Urinary bladder (tissue), 4 donors: ENCODE measurements around the gene CFAP410. TPM values are rescaled to one million over a fixed set of nuclear protein-coding genes. Genes with fewer than 3 reads are reported as not detected.
A peak's percentile ranks its signal among the peaks of the same experiment; 100 is the strongest.
"Not testable (repeated sequence)": the region's sequence is repeated elsewhere in the genome, so short reads cannot be mapped to it uniquely, and the experiment has no call there.

ENCODE experiments used
- DNase-seq: peaks from one replicate; pipeline ENCODE4 v3.0.0-alpha.2; 2015; ENCODE audit errors: extremely low spot score
- H3K27ac ChIP-seq: one replicate; pipeline ENCODE4 v1.5.1; 2013; ENCODE audit warnings: low read depth, mild to moderate bottlenecking, moderate library complexity
- H3K36me3 ChIP-seq: one replicate; pipeline ENCODE4 v1.6.1; 2013; ENCODE audit warnings: mild to moderate bottlenecking, moderate library complexity; ENCODE audit not compliant: insufficient read depth
- H3K4me1 ChIP-seq: one replicate; pipeline ENCODE4 v1.6.1; 2013; ENCODE audit warnings: mild to moderate bottlenecking, moderate library complexity; ENCODE audit not compliant: insufficient read depth
- H3K4me3 ChIP-seq: one replicate; pipeline ENCODE4 v1.5.1; 2013; ENCODE audit warnings: low read depth, low read length
- WGBS: extraction: QIAGEN DNeasy Blood & Tissue Kit; methylation state at CpG from one replicate; pipeline ENCODE4 v1.1.7; 2013; 5-methylcytosine and 5-hydroxymethylcytosine counted together
- polyA plus RNA-seq: library from polyadenylated mRNA; stranded (reverse); fragments of 200-250 nt; gene quantifications from one replicate; pipeline ENCODE4 v1.2.3, GENCODE V29; 2013
- total RNA-seq: library from RNA; depleted of rRNA; stranded (reverse); fragments of >200 nt; gene quantifications from one replicate; pipeline ENCODE4 v1.2.3, GENCODE V29; 2014
- donor health status: healthy with polysubstance abuse.
- donor health status: healthy.

CFAP410 gene
- total and polyA plus RNA-seq, 2 donors = 10.1 to 43.7 TPM

DNA sequence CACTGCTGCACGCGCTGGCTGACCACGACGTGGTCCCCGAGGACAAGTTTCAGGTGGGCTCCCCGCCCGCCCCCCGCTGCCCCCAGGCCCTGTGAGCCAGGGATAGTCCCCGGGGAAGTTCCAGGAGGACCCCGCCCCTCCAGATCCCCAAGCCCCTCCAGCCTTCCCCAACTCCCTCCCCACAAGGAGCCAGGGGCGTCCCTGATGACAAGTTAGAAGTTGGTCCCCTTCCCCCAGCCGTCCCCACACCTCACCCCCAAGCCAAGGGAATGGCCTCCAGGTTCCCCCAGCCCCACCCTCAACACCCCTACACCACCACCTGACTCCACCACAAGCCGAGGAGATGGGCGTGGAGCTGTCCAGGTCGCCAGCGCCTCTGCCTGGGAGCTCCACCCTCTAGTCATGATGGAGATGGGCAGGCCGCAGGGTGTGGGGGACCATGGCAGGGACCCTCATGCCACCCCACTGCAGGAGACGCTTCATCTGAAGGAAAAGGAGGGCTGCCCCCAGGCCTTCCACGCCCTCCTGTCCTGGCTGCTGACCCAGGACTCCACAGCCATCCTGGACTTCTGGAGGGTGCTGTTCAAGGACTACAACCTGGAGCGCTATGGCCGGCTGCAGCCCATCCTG lies 53.0 kb downstream of the CFAP410 start:
- Histone ChIP-seq H3K36me3 (no peaks in the 10 kb centered on the region), H3K27ac (no peak overlapping the region), H3K4me3 (peak overlapping the region; percentile 5), H3K4me1 (no peaks in the 10 kb centered on the region)
- no peak for DNase-seq
- 58% methylated on average over 21 of the region's 21 CpGs for WGBS

DNA sequence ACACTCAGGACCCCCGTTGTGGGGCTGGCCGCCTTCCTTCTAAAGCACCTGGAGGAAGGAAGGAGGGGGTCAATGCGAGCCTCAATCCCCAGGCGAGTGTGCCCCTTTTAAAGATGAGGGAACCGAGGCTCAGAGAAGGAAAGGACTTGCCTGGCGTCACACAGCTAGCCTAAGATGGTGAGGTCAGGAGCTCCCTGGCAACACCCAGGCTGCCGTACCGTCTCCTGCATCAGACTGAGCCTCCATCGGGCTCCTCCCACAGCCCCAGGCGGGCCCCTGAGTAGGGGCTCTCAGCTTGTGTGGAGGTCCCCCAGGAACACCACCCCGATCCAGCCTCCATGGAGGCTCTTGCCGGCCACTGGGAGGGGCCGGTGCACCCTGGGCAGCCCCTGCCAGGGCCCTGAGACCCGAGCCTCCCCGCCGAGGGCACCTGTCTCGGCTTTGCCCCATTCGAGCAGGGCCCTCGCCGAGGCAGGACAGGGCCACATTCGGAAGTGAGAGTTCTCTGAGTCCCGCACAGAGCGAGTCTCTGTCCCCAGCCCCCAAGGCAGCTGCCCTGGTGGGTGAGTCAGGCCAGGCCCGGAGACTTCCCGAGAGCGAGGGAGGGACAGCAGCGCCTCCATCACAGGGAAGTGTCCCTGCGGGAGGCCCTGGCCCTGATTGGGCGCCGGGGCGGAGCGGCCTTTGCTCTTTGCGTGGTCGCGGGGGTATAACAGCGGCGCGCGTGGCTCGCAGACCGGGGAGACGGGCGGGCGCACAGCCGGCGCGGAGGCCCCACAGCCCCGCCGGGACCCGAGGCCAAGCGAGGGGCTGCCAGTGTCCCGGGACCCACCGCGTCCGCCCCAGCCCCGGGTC lies 53.8 kb downstream of the CFAP410 start, which contains the start of gene AIRE:
Gene AIRE, plus strand, starts transcription at position 739 of the 855 bp plus-strand sequence. CDS start 131 bp downstream, outside the sequence.
- Histone ChIP-seq H3K4me1 (no peaks in the 10 kb centered on the region), H3K36me3 (no peaks in the 10 kb centered on the region), H3K4me3 (peak within 1 kb of the TSS; percentile 5), H3K27ac (no peak within 1 kb of the TSS)
- WGBS = 28% methylated on average over 56 of the region's 56 CpGs
- no peak for DNase-seq

DNA sequence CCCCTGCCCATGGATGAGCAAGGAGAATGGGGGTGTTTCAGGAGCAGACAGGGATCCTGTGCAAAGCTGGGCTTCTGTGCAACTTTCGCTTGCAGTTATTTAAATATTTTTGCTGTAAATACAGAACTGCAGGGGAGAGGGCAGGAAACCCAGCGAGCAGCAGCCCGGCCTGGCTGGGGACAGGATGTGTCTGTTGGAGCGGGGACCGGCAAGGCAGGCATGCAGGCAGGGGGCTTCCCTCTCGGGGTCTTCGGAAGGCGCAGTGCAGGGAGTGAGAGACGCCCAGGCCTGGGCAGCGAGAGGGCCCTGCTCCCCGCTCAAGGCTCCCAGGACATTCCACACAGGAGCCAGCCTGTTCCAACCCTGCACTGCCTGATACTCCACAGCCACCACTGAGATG lies 55.2 kb downstream of the CFAP410 start:
- DNase-seq = no peak
- no peaks in the 10 kb centered on the region for H3K4me1 ChIP-seq
- WGBS = 70% methylated on average over 11 of the region's 11 CpGs
- no peak overlapping the region for H3K4me3 ChIP-seq
- no peaks in the 10 kb centered on the region for H3K36me3 ChIP-seq
- no peak overlapping the region for H3K27ac ChIP-seq

DNA sequence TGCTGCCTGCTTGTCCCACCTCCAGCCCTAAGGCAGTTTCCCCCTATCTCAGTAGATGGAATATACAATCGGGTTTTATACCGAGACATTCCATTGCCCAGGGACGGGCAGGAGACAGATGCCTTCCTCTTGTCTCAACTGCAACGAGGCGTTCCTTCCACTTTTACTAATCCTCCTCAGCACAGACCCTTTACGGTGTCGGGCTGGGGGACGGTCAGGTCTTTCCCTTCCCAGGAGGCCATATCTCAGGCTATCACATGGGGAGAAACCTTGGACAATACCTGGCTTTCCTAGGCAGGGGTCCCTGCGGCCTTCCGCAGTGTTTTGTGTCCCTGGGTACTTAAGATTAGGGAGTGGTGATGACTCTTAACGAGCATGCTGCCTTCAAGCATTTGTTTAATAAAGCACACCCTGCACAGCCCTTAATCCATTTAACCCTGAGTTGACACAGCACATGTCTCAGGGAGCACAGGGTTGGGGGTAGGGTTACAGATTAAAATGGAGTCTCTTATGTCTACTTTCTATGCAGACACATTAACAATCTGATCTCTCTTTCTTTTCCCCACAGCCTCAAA lies 55.9 kb downstream of the CFAP410 start:
- H3K4me1 ChIP-seq = not testable (repeated sequence)

DNA sequence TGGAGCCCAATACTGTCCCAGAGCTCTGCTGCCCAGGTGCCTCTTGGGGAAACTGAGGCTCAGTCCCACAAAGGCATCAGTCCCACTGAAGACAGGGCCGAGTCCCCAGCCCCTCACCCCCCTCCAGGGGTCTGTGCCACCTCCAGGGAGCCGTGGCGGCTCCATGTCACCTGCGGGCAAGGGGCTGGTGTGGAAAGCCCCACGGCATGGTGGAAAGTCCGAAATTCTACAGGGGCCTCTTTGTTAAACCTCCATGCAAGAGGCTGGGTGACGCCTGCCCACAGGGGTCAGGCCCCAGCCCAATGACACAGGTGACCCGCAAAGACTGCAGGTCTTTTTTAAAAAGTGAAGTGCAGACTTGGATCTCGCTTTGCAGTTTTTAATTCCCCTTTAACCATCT lies 56.8 kb downstream of the CFAP410 start:
- DNase-seq = no peak
- H3K4me3 ChIP-seq = no peak overlapping the region
- WGBS = 93% methylated on average over 9 of the region's 9 CpGs

More for the DNA sequence above, 55.9 kb downstream of the CFAP410 start:
- DNase-seq, H3K36me3 ChIP-seq, H3K27ac ChIP-seq, H3K4me3 ChIP-seq: not testable (repeated sequence)
- 61% methylated on average over 11 of the region's 11 CpGs for WGBS

DNA sequence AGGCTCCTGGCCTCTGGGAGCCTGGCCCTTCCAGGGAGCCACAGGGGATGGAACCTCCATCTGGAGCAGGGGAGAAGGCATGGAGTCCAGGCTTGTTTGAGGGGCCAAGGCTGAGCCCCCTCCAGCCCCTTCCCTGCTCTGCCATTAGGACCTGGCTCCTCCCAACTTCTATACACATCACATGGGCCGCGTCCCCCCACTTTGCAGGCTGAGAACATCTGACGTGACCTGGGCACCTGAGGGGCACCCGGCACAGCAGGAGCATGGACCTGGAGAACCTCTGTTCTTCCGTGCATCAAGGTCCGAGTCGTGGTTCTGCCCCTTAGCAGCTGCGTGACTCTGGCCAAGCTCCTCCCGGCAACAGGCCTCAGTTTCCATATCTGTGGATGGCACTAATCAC lies 57.4 kb downstream of the CFAP410 start:
- no peak for DNase-seq
- Histone ChIP-seq H3K4me1 (no peaks in the 10 kb centered on the region), H3K4me3 (no peak overlapping the region), H3K36me3 (no peaks in the 10 kb centered on the region), H3K27ac (no peak overlapping the region)
- 97% methylated on average over 9 of the region's 9 CpGs for WGBS

More for the DNA sequence above, 56.8 kb downstream of the CFAP410 start:
- Histone ChIP-seq H3K27ac (no peak overlapping the region), H3K36me3 (no peaks in the 10 kb centered on the region), H3K4me1 (no peaks in the 10 kb centered on the region)

DNA sequence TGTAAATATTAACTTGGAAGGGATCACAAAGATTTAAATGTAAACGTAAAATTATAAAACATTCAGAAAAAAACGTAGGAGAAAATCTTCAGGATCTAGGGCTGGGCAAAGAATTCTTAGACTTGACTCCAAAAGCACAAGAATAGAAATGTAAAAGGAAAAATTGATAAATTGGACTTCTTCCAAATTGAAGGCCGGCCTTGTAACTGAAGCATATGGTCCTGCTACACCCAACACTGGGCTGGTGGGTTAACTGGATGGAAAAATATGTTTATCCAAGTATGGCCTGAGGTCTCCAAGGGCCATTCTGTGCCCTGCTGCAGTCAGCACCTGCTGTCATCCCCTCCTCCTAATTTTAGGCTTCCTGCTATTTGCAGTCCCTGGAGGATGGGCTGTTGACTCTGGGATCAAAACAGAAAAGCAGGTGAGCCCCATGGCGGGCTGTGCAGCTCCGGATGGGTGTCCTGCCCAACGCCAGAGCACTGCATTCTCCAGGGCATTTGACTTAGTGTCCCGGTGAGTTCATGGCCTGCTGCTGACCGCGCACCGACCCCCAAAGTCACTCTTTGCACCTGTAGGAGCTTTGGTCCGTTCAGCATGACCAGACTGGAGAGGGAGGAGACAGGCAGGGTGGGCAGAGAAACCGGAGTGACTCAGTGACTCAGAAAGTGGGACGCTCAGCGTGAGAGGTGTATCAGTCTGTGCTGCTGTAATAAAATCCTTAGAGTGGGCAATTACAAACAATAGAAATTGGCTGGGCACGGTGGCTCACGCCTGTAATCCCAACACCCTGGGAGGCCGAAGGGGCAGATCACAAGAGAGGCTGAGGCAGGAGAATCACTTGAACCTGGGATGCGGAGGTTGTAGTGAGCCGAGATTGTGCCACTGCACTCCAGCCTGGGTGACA lies 59.6 kb downstream of the CFAP410 start:
- Histone ChIP-seq H3K4me1 (no peaks in the 10 kb centered on the region), H3K4me3 (no peak overlapping the region), H3K27ac (no peak overlapping the region), H3K36me3 (no peaks in the 10 kb centered on the region)
- DNase-seq = no peak
- WGBS = 84% methylated on average over 19 of the region's 19 CpGs

Other genes starting within 250 kb of the CFAP410 start
- 9.2 TPM for gene PWP2, start 232.0 kb downstream of the CFAP410 start, total RNA-seq
- 8.6 TPM for gene PWP2, start 232.0 kb downstream of the CFAP410 start, polyA plus RNA-seq
- gene GATD3, start 205.7 kb downstream of the CFAP410 start, total RNA-seq = 20.9 TPM
- 52.0 TPM for gene GATD3, start 205.7 kb downstream of the CFAP410 start, polyA plus RNA-seq
- 2.7 TPM for gene ICOSLG, start 98.4 kb downstream of the CFAP410 start, total RNA-seq
- 1.3 TPM for gene ICOSLG, start 98.4 kb downstream of the CFAP410 start, polyA plus RNA-seq
- not detected for gene DNMT3L, start 77.5 kb downstream of the CFAP410 start, total RNA-seq
- not detected for gene DNMT3L, start 77.5 kb downstream of the CFAP410 start, polyA plus RNA-seq
- 0.11 TPM for gene AIRE, start 53.5 kb downstream of the CFAP410 start, total RNA-seq
- gene AIRE, start 53.5 kb downstream of the CFAP410 start, polyA plus RNA-seq = 0.03 TPM
- gene PFKL, start 39.3 kb downstream of the CFAP410 start, total RNA-seq = 74.8 TPM
- gene PFKL, start 39.3 kb downstream of the CFAP410 start, polyA plus RNA-seq = 116 TPM
- gene TRPM2, start 14.2 kb upstream of the CFAP410 start, total RNA-seq = 1.2 TPM
- 3.3 TPM for gene TRPM2, start 14.2 kb upstream of the CFAP410 start, polyA plus RNA-seq
- 1.5 TPM for gene LRRC3, start 116.1 kb upstream of the CFAP410 start, total RNA-seq
- 4.1 TPM for gene LRRC3, start 116.1 kb upstream of the CFAP410 start, polyA plus RNA-seq
- gene KRTAP10-1, start 200.8 kb upstream of the CFAP410 start, total RNA-seq = not detected
- gene KRTAP10-1, start 200.8 kb upstream of the CFAP410 start, polyA plus RNA-seq = not detected
- gene KRTAP10-2, start 212.1 kb upstream of the CFAP410 start, total RNA-seq = not detected
- not detected for gene KRTAP10-2, start 212.1 kb upstream of the CFAP410 start, polyA plus RNA-seq
- not detected for gene KRTAP10-3, start 219.4 kb upstream of the CFAP410 start, total RNA-seq
- not detected for gene KRTAP10-3, start 219.4 kb upstream of the CFAP410 start, polyA plus RNA-seq
- not detected for gene KRTAP10-4, start 234.3 kb upstream of the CFAP410 start, total RNA-seq
- not detected for gene KRTAP10-4, start 234.3 kb upstream of the CFAP410 start, polyA plus RNA-seq
- gene KRTAP10-5, start 241.2 kb upstream of the CFAP410 start, total RNA-seq = not detected
- gene KRTAP10-5, start 241.2 kb upstream of the CFAP410 start, polyA plus RNA-seq = not detected